ENCODE data around the gene CSNK2A2. TPM values are rescaled to one million over a fixed set of nuclear protein-coding genes. Genes with fewer than 3 reads are reported as not detected.

CSNK2A2 gene
- total RNA-seq, 1 donor from 2014 or later, result 70.0 TPM

GRCh38 chr16:58116529-58116928 lies 81.4 kb downstream of the CSNK2A2 start:
- intact Hi-C loops (cut with micrococcal nuclease), result no loop called here

DNA sequence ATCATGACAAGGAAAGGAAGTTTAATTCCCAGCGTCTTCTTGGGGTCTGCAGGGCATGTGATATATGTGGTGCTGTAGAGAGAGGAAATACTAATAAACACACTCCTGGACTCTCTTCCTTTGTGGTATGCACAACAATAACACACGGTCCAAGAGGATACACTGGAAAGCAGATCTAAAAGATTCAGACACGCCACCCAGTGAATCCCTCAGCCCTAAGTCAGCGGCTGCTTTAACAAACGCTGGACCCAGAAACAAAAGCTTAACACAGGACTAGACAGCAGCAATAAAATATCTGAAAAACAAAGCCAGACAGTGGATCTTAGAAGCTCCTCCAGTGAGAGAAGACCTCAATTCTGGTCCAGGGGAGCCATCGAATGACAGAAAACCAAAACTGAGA lies 81.8 kb downstream of the CSNK2A2 start:
- intact Hi-C loops (cut with micrococcal nuclease), result no loop called here

DNA sequence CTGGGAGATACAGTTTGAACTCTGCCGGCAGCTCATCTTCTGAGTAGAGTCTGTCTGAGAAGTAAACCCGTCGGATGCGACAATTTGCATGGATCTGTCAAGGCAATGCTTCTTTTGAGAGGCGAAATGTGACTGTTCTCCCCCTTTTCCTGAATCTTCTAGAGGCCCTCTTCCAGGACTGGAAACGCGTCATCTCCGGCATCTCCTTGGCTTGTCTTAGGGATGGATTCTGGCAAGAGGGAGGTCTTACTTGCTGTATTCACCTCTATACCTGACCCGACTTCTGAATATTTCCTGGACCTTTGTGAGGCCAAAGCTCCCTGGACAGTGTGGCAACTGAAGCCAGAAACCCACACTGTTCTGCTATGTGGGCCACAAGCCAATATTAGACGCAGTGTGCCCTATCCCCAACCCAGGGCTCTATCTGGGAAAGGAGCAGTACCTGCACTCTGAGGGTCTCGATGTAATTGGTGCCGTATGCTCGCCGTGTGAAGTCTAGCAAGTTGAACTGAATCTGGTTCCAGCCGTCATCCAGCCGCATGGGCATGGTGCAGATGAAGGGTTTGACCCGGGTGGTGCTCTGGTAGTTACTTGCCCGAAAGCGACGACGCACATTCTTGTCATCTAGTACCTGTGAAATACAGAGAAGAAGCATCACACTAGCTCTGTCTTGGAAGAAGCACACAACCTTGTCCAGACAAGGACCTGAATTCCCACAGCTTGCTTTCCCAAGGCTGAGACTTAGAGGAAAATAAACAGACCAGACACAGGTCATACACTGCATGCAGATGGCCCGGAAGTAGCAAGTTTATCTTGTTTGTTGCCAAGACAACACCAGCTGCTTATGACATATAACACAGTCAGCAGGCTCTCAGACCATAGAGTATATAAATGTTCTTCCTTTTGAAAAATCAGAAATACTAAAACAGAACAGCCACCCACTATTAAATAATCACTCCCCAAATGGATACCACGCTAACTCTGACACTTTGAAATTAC lies 82.8 kb downstream of the CSNK2A2 start:
- intact Hi-C loops (cut with micrococcal nuclease), result no loop called here

- intact Hi-C loops (cut with micrococcal nuclease), result no loop called here
Observed at GRCh38 chr16:58111302-58111627, 86.6 kb downstream of the CSNK2A2 start.

GRCh38 chr16:58110571-58111301 lies 87.2 kb downstream of the CSNK2A2 start:
- intact Hi-C loops (cut with micrococcal nuclease), result no loop called here

GRCh38 chr16:58109881-58110280 lies 88.0 kb downstream of the CSNK2A2 start:
- intact Hi-C loops (cut with micrococcal nuclease), result no loop called here

GRCh38 chr16:58109330-58109729 lies 88.6 kb downstream of the CSNK2A2 start:
- intact Hi-C loops (cut with micrococcal nuclease), result no loop called here

Other genes with a start within 250 kb of the CSNK2A2 start
- not detected in 2 replicates for gene CNGB1, start 227.0 kb downstream of the CSNK2A2 start, total RNA-seq
- gene ZNF319, start 197.4 kb downstream of the CSNK2A2 start, total RNA-seq, result 16.1 and 16.7 TPM in 2 replicates
- 60.9 and 64.9 TPM in 2 replicates for gene USB1, start 196.7 kb downstream of the CSNK2A2 start, total RNA-seq
- 0.95 and 1.2 TPM in 2 replicates for gene MMP15, start 172.4 kb downstream of the CSNK2A2 start, total RNA-seq
- 43.8 and 44.3 TPM in 2 replicates for gene CFAP20, start 68.7 kb downstream of the CSNK2A2 start, total RNA-seq
- not detected in 2 replicates for gene PRSS54, start 96.9 kb upstream of the CSNK2A2 start, total RNA-seq
- gene GINS3, start 194.4 kb upstream of the CSNK2A2 start, total RNA-seq, result 17.8 and 18.5 TPM in 2 replicates